WTC11 (cell line): ENCODE data around the gene ZACN. TPM values are rescaled to one million over a fixed set of nuclear protein-coding genes. Genes with fewer than 3 reads are reported as not detected.

ENCODE experiments used
- AFF4 ChIP-seq: sonication (generic); formaldehyde crosslinking; IDR thresholded peaks from 2 replicates; pipeline ENCODE4 v1.8.1; 2023; ENCODE audit warnings: mild to moderate bottlenecking, missing genetic modification reagents, borderline replicate concordance
- E2F4 ChIP-seq: sonication (generic); formaldehyde crosslinking; IDR thresholded peaks from 2 replicates; pipeline ENCODE4 v1.8.1; 2022; ENCODE audit warnings: low read depth, mild to moderate bottlenecking, moderate library complexity, missing genetic modification reagents, borderline replicate concordance
- ESRRA ChIP-seq: sonication (generic); formaldehyde crosslinking; IDR thresholded peaks from 2 replicates; pipeline ENCODE4 v1.8.1; 2022; ENCODE audit warnings: mild to moderate bottlenecking, missing genetic modification reagents, borderline replicate concordance
- ETV6 ChIP-seq: sonication (generic); formaldehyde crosslinking; IDR thresholded peaks from 2 replicates; pipeline ENCODE4 v1.8.1; 2022; ENCODE audit warnings: mild to moderate bottlenecking, missing genetic modification reagents
- FOXP1 ChIP-seq: sonication (generic); formaldehyde crosslinking; IDR thresholded peaks from 2 replicates; pipeline ENCODE4 v1.8.0; 2022; ENCODE audit warnings: missing genetic modification reagents, mild to moderate bottlenecking, moderate library complexity, borderline replicate concordance
- GABPB1 ChIP-seq: sonication (generic); formaldehyde crosslinking; IDR thresholded peaks from 2 replicates; pipeline ENCODE4 v1.8.1; 2023; ENCODE audit warnings: mild to moderate bottlenecking, missing genetic modification reagents
- IRF2 ChIP-seq: sonication (generic); formaldehyde crosslinking; IDR thresholded peaks from 2 replicates; pipeline ENCODE4 v1.8.0; 2022; ENCODE audit warnings: low read depth, missing genetic modification reagents, borderline replicate concordance
- MXD4 ChIP-seq: fragments of 250-450 bp; sonication (Bioruptor Pico); IDR thresholded peaks from 2 replicates; pipeline ENCODE4 v1.8.0; 2021; ENCODE audit warnings: mild to moderate bottlenecking, moderate library complexity, borderline replicate concordance
- MYBL2 ChIP-seq: sonication (generic); formaldehyde crosslinking; IDR thresholded peaks from 2 replicates; pipeline ENCODE4 v1.8.1; 2023; ENCODE audit warnings: mild to moderate bottlenecking, moderate library complexity, missing genetic modification reagents
- NR1H2 ChIP-seq: sonication (generic); formaldehyde crosslinking; IDR thresholded peaks from 2 replicates; pipeline ENCODE4 v1.9.0; 2021; ENCODE audit warnings: mild to moderate bottlenecking, moderate library complexity, missing genetic modification reagents
- PRRX2 ChIP-seq: fragments of 250-450 bp; sonication (Bioruptor Pico); IDR thresholded peaks from 2 replicates; pipeline ENCODE4 v1.8.0; 2021; ENCODE audit warnings: mild to moderate bottlenecking
- SMAD4 ChIP-seq: sonication (generic); formaldehyde crosslinking; IDR thresholded peaks from 2 replicates; pipeline ENCODE4 v1.8.0; 2022; ENCODE audit warnings: mild to moderate bottlenecking, missing genetic modification reagents
- SP1 ChIP-seq: sonication (generic); formaldehyde crosslinking; conservative IDR thresholded peaks from 2 replicates; pipeline ENCODE4 v1.8.1; 2022; ENCODE audit warnings: missing genetic modification reagents
- ZBTB21 ChIP-seq: sonication (generic); formaldehyde crosslinking; IDR thresholded peaks from 2 replicates; pipeline ENCODE4 v1.8.1; 2023; ENCODE audit warnings: mild to moderate bottlenecking, missing genetic modification reagents, borderline replicate concordance
- ZMAT4 ChIP-seq: fragments of 250-450 bp; sonication (Bioruptor Pico); IDR thresholded peaks from 2 replicates; pipeline ENCODE4 v1.9.0; 2021; ENCODE audit warnings: mild to moderate bottlenecking
- ZNF138 ChIP-seq: sonication (generic); formaldehyde crosslinking; conservative IDR thresholded peaks from 2 replicates; pipeline ENCODE4 v1.8.1; 2022; ENCODE audit warnings: mild to moderate bottlenecking, moderate library complexity, missing genetic modification reagents
- ZNF396 ChIP-seq: fragments of 250-450 bp; sonication (Bioruptor Pico); IDR thresholded peaks from 2 replicates; pipeline ENCODE4 v1.8.0; 2021; ENCODE audit warnings: mild to moderate bottlenecking, moderate library complexity, borderline replicate concordance
- total RNA-seq: library from RNA; stranded (reverse); gene quantifications from 3 replicates; pipeline ENCODE4 v1.2.3, GENCODE V29; 2021
- TF ChIP-seq, protein P1 (sequence below): sonication (generic); formaldehyde crosslinking; IDR thresholded peaks from 2 replicates; pipeline ENCODE4 v1.8.1; 2023; ENCODE audit warnings: mild to moderate bottlenecking, moderate library complexity, missing genetic modification reagents
- TF ChIP-seq, protein P2 (sequence below): sonication (generic); formaldehyde crosslinking; IDR thresholded peaks from 2 replicates; pipeline ENCODE4 v1.8.0; 2022; ENCODE audit warnings: missing genetic modification reagents

Gene ZACN
- total RNA-seq, 1 experiment from 2014 or later = 0.28 TPM

GRCh38 chr17:76072148-76072858 is 6.7 kb upstream of the ZACN start, which contains the start of gene SRP68 (continued):
- TF ChIP-seq E2F4 (CRISPR knock-in tag) (0 out of 2 replicates have a peak, but pooled peaks have one; percentile 60), ESRRA (CRISPR knock-in tag) (no peak), MXD4 (CRISPR knock-in tag) (no peak), IRF2 (no peak), MYBL2 (CRISPR knock-in tag) (peak; percentile 92), NR1H2 (CRISPR knock-in tag) (no peak), GABPB1 (peak; percentile 86), ZNF138 (CRISPR knock-in tag) (0 out of 2 replicates have a peak, but pooled peaks have one; percentile 64), PRRX2 (CRISPR knock-in tag) (no peak), ZMAT4 (CRISPR knock-in tag) (no peak), SP1 (CRISPR knock-in tag) (peak; percentile 93), FOXP1 (CRISPR knock-in tag) (peak; percentile 72), ZBTB21 (CRISPR knock-in tag) (peak; percentile 91; the same call in 1 of the 2 replicates), ETV6 (CRISPR knock-in tag) (peak; percentile 95; the same call in 1 of the 2 replicates), ZNF396 (no peak), SMAD4 (CRISPR knock-in tag) (no peak), AFF4 (peak; percentile 86; the same call in 1 of the 2 replicates)
- TF ChIP-seq, protein P1, sequence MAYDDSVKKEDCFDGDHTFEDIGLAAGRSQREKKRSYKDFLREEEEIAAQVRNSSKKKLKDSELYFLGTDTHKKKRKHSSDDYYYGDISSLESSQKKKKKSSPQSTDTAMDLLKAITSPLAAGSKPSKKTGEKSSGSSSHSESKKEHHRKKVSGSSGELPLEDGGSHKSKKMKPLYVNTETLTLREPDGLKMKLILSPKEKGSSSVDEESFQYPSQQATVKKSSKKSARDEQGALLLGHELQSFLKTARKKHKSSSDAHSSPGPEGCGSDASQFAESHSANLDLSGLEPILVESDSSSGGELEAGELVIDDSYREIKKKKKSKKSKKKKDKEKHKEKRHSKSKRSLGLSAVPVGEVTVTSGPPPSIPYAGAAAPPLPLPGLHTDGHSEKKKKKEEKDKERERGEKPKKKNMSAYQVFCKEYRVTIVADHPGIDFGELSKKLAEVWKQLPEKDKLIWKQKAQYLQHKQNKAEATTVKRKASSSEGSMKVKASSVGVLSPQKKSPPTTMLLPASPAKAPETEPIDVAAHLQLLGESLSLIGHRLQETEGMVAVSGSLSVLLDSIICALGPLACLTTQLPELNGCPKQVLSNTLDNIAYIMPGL = peak; percentile 71
- TF ChIP-seq, protein P2, sequence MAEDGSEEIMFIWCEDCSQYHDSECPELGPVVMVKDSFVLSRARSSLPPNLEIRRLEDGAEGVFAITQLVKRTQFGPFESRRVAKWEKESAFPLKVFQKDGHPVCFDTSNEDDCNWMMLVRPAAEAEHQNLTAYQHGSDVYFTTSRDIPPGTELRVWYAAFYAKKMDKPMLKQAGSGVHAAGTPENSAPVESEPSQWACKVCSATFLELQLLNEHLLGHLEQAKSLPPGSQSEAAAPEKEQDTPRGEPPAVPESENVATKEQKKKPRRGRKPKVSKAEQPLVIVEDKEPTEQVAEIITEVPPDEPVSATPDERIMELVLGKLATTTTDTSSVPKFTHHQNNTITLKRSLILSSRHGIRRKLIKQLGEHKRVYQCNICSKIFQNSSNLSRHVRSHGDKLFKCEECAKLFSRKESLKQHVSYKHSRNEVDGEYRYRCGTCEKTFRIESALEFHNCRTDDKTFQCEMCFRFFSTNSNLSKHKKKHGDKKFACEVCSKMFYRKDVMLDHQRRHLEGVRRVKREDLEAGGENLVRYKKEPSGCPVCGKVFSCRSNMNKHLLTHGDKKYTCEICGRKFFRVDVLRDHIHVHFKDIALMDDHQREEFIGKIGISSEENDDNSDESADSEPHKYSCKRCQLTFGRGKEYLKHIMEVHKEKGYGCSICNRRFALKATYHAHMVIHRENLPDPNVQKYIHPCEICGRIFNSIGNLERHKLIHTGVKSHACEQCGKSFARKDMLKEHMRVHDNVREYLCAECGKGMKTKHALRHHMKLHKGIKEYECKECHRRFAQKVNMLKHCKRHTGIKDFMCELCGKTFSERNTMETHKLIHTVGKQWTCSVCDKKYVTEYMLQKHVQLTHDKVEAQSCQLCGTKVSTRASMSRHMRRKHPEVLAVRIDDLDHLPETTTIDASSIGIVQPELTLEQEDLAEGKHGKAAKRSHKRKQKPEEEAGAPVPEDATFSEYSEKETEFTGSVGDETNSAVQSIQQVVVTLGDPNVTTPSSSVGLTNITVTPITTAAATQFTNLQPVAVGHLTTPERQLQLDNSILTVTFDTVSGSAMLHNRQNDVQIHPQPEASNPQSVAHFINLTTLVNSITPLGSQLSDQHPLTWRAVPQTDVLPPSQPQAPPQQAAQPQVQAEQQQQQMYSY (CRISPR knock-in tag) = 0 out of 2 replicates have a peak, but pooled peaks have one; percentile 18
